Activated CD4-positive, alpha-beta memory T cell treated with anti-CD3 and anti-CD28 coated beads for 36 hours (primary cell): ENCODE measurements around the gene MINDY4B. TPM values are rescaled to one million over a fixed set of nuclear protein-coding genes. Genes with fewer than 3 reads are reported as not detected.

Source experiments
- total RNA-seq, 2 experiments: library from RNA; stranded (reverse); gene quantifications; one replicate each; pipeline ENCODE4 v1.2.3, GENCODE V29; 2021

MINDY4B gene
- total RNA-seq, 2 experiments from 2014 or later, result not detected

Other genes starting within 250 kb of the MINDY4B start
- not detected for gene ERICH6, start 201.5 kb downstream of the MINDY4B start, total RNA-seq
- 10 to 100 TPM; 74.0 to 74.9 TPM for gene SIAH2, start 142.3 kb downstream of the MINDY4B start, total RNA-seq
- gene CLRN1, start 67.3 kb upstream of the MINDY4B start, total RNA-seq, result not detected
- gene MED12L, start 180.2 kb upstream of the MINDY4B start, total RNA-seq, result 1 to 10 TPM; 1.5 TPM